Posterior cingulate gyrus (tissue), 11 donors: ENCODE measurements around the gene ENO2.
"Not testable (repeated sequence)": the region's sequence is repeated elsewhere in the genome, so short reads cannot be mapped to it uniquely, and the experiment has no call there.

ENCODE experiments used
- DNase-seq, 10 donors: peaks; one replicate each; pipeline versions ENCODE4 v3.0.0 to v3.0.0-alpha.2; 2020 to 2021; ENCODE audit warnings: mixed read lengths in 3 of 10
- intact Hi-C: fragments of 100-400 bp; cut with DNase I; formaldehyde crosslinking; loops from one replicate; pipeline ENCODE4 v1.15.1; 2023

ENO2 gene

GRCh38 chr12:6914246-6914946, at the start of gene ENO2:
Gene ENO2, plus strand, starts transcription at chr12:6914580. Its CDS starts 1,253 bp downstream, at chr12:6915833.
- intact Hi-C loops = no loop called here

GRCh38 chr12:6865307-6865706, 49.1 kb upstream of the ENO2 start:
- intact Hi-C loops, DNase-seq: not testable (repeated sequence)

More at GRCh38 chr12:6914246-6914946, at the start of gene ENO2:
- peak; percentile 76 to 98 (median 89) for DNase-seq

GRCh38 chr12:6866163-6866919, 48.0 kb upstream of the ENO2 start:
- no peak for DNase-seq
- intact Hi-C loops = loop anchor here (2.0 kb wide), 1 partner anchor 38 kb away; the partner anchor contains the start of gene LRRC23

- DNase-seq = peak in 3 of 10 donors; percentile 20 to 86 (median 73)
- intact Hi-C loops = loop anchor here (2.0 kb wide), 1 partner anchor 38 kb away; the partner anchor contains the start of gene LRRC23
Measured at GRCh38 chr12:6866920-6867412, 47.4 kb upstream of the ENO2 start.

DNA sequence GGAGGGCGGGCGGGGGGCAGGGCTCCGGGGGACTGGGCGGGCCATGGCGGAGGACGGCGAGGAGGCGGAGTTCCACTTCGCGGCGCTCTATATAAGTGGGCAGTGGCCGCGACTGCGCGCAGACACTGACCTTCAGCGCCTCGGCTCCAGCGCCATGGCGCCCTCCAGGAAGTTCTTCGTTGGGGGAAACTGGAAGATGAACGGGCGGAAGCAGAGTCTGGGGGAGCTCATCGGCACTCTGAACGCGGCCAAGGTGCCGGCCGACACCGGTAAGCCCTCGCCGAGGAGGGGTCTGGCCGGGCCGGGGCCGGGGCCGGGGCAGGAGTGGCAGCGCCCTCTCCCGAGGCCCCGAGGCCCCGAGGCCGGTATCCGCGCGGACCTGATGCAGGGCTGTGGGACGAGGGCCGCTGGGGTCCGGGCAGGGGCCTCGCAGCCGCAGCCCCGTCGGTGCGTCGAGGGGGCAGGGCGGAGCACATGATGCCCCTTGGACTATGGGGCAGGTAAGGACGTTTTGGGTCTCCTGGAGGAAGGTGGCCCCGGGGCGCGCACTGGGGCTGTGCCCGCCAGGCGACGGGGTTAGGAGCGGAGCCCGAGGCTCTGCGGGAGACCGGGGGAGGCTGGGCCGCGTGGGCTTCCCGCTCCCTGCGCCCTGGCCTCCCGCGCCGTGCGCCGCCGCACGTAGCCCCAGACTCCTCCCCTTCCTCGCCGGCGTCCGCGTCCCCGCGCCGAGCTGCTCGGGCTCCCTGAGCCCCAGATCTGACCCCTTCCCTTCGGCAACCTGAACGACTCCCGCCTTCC, 46.8 kb upstream of the ENO2 start, which contains the start of gene TPI1:
TSS of gene TPI1 (plus strand) at position 119 of the 798 bp plus-strand sequence. CDS start at position 155, 36 bp downstream.
- intact Hi-C loops = loop anchor here (2.0 kb wide), 1 partner anchor 37 kb away; the partner anchor contains the start of gene LRRC23

GRCh38 chr12:6868211-6869048, 46.0 kb upstream of the ENO2 start:
- intact Hi-C loops = no loop called here
- peak in 1 of 10 donors; percentile 50 for DNase-seq

More for the DNA sequence above, 46.8 kb upstream of the ENO2 start, which contains the start of gene TPI1:
- DNase-seq = peak; percentile 75 to 98 (median 88)

- DNase-seq = peak; percentile 48 to 96 (median 80)
- intact Hi-C loops = no loop called here
Measured at GRCh38 chr12:6869049-6870021, 45.0 kb upstream of the ENO2 start.

DNA sequence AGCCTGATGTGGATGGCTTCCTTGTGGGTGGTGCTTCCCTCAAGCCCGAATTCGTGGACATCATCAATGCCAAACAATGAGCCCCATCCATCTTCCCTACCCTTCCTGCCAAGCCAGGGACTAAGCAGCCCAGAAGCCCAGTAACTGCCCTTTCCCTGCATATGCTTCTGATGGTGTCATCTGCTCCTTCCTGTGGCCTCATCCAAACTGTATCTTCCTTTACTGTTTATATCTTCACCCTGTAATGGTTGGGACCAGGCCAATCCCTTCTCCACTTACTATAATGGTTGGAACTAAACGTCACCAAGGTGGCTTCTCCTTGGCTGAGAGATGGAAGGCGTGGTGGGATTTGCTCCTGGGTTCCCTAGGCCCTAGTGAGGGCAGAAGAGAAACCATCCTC, 44.1 kb upstream of the ENO2 start:
- peak in 1 of 10 donors; percentile 7 for DNase-seq
- intact Hi-C loops = not testable (repeated sequence)

- intact Hi-C loops = no loop called here
- peak in 2 of 10 donors; percentile 61 to 73 for DNase-seq
Measured at GRCh38 chr12:6871052-6871957, 43.1 kb upstream of the ENO2 start.

- peak; percentile 70 to 97 (median 84) for DNase-seq
- intact Hi-C loops = loop anchor here (1.0 kb wide), 1 partner anchor 19 kb away; no protein-coding TSS in a partner anchor
Measured at GRCh38 chr12:6872073-6873048, 42.0 kb upstream of the ENO2 start.

GRCh38 chr12:6873094-6874014, 41.0 kb upstream of the ENO2 start, which contains the start of gene SPSB2:
Gene SPSB2, minus strand, starts transcription at chr12:6873303. Its CDS starts 402 bp downstream, at chr12:6872901.
- peak; percentile 88 to 99 (median 94) for DNase-seq
- intact Hi-C loops = loop anchor here (1.0 kb wide), 1 partner anchor 18 kb away; no protein-coding TSS in a partner anchor

DNA sequence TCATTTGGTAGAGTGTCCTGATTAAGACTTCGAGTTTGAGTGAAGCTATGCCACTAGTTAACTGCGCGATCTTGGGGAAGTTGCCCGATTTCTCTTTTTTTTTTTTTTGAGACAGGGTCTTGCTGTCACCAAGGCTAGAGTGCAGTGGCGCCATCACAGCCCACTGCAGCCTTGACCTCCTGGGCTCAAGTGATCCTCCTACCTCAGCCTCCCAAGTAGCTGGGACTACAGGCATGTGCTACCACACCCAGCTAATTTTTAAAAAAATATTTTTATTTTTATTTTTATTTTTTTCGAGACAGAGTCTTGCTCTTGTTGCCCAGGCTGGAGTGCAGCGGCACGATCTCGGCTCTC, 40.4 kb upstream of the ENO2 start:
- DNase-seq = peak in 1 of 10 donors; percentile 31
- intact Hi-C loops = not testable (repeated sequence)

- not testable (repeated sequence) for DNase-seq
Measured at GRCh38 chr12:6879824-6880223, 34.6 kb upstream of the ENO2 start.

GRCh38 chr12:6883252-6883651, 31.1 kb upstream of the ENO2 start:
- intact Hi-C loops = no loop called here
- no peak for DNase-seq

More at GRCh38 chr12:6879824-6880223, 34.6 kb upstream of the ENO2 start:
- intact Hi-C loops = not testable (repeated sequence)
